HG03439 (cell line): Measurements from ENCODE around the gene TSPEAR.
"Not testable (repeated sequence)": the region's sequence is repeated elsewhere in the genome, so short reads cannot be mapped to it uniquely, and the experiment has no call there.

ENCODE experiments used
- ATAC-seq: cut with Tn5 transposase; IDR thresholded peaks from one replicate; pipeline ENCODE4 v1.9.1; 2021; ENCODE audit warnings: mild to moderate bottlenecking, moderate library complexity; ENCODE audit not compliant: unreplicated experiment

Gene TSPEAR

DNA sequence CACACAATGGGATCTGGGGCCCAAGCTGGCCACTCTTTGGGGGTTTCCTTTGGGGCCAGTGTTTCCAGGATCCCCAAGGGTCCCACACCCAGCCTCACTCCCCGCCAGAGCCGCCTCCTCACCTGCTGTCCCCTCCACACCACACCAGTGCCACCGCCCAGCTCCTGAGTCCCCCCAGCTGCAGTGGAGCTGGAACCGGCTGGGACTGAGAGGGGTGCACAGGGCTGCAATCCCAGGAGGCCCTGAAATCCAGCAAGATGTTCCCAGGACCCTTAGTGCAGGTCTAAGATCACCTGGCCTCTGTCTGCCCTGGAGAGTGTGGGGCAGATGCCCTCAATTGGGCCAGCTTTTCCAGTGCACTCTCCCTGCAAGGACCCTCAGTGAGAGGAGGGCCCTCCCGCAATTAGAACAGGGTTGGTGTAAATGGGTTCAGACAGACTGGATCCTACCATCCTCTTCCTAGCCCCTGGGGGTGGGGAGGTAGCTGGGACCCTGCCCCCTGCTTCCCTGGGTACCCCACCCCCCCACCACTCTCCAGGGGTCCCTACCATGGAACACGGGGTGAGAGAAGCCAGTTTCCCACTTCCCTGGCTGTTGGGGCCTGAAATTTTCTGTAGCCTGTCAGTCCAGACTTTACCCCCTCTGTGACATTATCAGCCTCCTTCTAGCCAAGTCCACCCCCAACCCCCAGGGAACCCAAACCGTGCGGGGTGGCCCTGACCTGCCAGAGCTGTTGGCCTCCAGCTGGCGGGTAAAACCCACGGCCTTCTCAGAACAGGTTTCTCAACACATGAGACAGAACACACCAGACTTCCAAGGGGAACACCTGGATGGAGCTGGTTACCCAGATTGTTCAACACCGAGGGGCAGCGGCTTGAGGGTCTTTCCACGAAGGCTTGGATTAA lies 7.4 kb downstream of the TSPEAR start:
- no peak for ATAC-seq

DNA sequence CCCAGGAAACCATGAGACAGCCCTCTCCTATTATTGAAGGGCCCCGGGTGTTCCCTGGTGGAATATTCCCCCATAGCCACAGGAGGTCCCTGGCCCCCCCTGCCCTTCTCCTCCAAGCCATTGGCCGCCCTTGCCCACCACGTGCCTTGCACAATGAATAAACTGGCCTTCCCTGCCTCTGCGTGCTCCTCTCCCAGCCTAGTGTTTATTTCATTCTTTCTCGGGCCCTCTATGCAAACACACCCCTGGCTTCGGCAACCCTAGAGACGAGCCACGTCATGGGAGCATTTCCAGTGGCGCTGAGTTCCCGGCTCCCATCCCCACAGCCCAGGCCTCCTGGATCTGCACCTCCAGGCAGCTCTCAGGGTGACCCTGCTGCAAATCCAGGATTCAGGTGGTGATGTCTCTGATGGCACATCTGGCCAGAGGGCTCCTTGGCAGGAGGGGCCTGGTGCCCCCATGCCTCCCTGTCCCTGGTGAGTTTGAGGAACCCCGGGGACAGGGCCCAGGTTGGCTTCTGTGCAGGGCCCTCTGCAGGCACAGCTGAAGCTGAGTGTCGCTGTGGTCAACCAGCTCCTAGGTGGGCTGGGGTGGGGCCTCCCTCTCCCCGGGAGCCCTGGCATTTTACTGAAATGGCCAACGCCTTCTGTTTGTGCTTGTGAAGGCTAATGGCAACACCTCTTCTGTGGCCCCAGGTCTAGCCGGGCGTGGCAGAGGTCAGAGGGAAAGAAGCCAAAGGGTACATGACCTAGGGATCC lies 8.2 kb downstream of the TSPEAR start:
- no peak for ATAC-seq

DNA sequence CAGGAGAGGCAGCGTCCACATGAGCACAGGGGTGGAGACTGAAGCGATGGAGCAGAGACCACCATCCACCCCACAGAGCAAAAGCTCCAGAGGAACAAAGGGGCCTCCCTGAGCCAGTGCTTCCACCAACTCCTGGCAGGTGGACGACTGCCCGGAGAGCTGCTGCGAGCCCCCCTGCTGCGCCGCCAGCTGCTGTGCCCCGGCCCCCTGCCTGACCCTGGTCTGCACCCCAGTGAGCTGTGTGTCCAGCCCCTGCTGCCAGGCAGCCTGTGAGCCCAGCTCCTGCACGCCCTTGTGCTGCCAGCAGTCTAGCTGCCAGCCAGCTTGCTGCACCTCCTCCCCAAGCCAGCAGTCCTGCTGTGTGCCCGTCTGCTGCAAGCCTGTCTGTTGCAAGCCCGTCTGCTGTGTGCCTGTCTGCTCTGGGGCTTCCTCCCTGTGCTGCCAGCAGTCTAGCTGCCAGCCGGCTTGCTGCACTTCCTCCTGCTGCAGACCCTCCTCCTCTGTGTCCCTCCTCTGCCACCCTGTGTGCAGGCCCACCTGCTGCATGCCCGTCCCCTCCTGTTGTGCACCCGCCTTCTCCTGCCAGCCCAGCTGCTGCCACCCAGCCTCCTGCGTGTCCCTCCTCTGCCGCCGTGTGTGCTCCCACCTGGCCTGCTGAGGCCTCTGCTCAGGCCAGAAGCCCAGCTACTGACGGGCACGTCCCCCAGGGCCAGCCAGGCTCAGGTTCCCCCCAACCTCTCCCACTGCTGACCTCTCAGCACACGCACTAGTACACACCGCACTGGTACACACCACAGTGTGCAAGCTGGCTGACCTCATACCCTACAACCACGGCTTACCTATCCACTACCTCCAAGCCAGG lies 9.0 kb downstream of the TSPEAR start:
- no peak for ATAC-seq

DNA sequence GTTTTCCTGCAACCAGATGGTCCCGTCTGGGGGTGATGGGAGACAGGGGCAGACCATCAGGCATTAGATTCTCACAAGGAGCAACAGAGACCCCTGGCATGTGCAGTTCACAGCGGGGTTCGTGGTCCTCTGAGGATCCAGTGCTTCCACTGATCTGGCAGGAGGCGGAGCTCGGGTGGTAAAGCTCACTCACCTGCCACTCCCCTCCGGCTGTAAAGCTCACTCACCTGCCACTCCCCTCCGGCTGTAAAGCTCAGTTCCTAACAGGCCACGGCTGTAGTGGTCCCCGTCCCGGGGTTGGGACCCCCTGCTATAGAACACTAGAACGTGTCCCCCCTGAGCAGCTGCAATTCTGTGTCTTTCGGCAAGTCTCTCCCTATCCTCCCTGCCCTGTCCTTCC lies 9.8 kb downstream of the TSPEAR start:
- ATAC-seq, result no peak

DNA sequence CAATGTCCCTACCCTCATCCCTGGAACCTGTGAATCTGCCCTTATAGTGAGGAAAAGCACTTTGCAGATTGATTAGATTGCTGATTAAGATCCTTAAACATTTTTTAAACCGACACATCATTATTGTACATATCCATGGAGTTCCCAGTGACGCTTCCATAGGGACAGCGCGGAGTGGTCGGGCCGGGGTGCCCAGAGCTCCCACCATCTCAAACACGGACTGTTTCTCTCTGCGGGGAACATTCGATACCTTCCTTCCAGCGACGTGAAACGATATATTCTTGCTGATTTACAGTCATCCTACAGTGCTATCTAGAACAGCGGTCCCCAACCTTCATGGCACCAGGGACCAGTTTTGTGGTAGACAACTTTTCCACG lies 10.4 kb downstream of the TSPEAR start:
- no peak for ATAC-seq

- no peak for ATAC-seq
Measured at GRCh38 chr21:44700101-44701022, 11.0 kb downstream of the TSPEAR start.

GRCh38 chr21:44699502-44700001 lies 11.8 kb downstream of the TSPEAR start:
- no peak for ATAC-seq

GRCh38 chr21:44697811-44698734 lies 13.3 kb downstream of the TSPEAR start:
- ATAC-seq, result no peak

DNA sequence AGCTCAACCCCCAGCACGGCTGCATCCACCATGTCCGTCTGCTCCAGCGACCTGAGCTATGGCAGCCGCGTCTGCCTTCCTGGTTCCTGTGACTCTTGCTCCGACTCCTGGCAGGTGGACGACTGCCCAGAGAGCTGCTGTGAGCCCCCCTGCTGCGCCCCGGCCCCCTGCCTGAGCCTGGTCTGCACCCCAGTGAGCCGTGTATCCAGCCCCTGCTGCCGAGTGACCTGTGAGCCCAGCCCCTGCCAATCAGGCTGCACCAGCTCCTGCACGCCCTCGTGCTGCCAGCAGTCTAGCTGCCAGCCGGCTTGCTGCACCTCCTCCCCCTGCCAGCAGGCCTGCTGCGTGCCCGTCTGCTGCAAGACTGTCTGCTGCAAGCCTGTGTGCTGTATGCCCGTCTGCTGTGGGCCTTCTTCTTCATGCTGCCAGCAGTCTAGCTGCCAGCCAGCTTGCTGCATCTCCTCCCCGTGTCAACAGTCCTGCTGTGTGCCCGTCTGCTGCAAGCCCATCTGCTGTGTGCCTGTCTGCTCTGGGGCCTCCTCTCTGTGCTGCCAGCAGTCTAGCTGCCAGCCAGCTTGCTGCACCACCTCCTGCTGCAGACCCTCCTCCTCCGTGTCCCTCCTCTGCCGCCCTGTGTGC lies 14.1 kb downstream of the TSPEAR start, which contains the start of gene KRTAP10-12:
KRTAP10-12 (plus strand) TSS at position 1 of the 639 bp plus-strand sequence; CDS start at position 31, 30 bp downstream.
- ATAC-seq, result not testable (repeated sequence)

DNA sequence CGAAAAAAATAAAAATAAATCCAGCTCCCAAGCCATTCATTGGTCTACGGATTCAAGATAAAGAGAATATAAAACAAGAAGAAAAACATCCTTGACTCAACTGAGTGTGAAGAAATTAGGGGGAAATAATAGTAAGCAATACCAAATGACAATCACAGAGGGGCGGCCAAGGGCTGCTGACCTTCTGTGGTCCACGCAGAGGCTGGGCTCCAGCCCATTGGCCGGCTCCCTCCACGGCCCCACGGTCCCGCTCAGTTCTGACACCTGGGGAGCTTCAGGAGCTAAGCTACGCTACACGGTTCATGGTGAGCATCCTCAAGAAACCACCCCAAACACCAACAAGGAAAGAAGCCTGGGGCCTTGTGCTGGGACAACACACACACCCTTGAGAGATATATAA lies 14.8 kb downstream of the TSPEAR start:
- no peak for ATAC-seq

GRCh38 chr21:44695641-44696040 lies 15.7 kb downstream of the TSPEAR start:
- no peak for ATAC-seq

DNA sequence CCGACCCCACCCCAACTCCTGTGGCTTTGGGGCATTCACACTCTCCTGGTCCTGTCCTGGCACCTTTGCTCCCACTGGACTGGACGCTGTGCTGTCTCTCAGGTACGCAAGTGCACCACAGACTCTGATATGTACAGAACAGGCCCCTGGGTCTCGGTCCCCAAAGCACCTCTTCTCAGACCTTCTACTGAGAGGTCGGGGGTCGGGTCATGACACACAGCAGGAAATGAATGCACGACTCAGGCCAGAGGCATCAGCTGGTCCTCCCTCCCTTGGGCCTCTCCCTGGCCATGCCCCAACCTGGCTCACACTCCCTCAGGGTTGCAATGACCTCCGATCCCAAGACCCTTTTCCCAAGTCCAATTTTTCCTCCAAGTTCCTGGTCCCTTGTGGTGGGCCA lies 16.2 kb downstream of the TSPEAR start:
- no peak for ATAC-seq

- no peak for ATAC-seq
Measured at GRCh38 chr21:44694776-44695175, 16.6 kb downstream of the TSPEAR start.

- ATAC-seq, result no peak
Measured at GRCh38 chr21:44692798-44693512, 18.4 kb downstream of the TSPEAR start.

- no peak for ATAC-seq
Measured at GRCh38 chr21:44691686-44692085, 19.7 kb downstream of the TSPEAR start.

DNA sequence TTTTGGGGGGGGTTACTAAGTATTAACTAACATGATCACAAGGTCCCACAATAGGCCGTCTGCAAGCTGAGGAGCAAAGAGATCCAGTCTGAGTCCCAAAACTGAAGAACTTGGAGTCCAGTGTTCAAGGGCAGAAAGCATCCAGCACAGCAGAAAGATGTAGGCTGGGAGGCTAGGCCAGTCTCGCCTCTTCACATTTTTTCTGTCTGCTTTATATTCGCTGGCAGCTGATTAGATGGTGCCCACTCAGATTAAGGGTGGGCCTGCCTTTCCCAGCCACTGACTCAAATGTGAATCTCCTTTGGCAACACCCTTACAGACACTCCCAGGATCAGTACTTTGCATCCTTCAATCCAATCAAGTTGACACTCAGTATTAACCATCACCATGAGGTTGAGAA lies 21.6 kb downstream of the TSPEAR start:
- ATAC-seq, result not testable (repeated sequence)

GRCh38 chr21:44687671-44688070 lies 23.7 kb downstream of the TSPEAR start:
- no peak for ATAC-seq
